HG03039 (cell line): ENCODE data around the gene KRTAP4-6.
"Not testable (repeated sequence)": the region's sequence is repeated elsewhere in the genome, so short reads cannot be mapped to it uniquely, and the experiment has no call there.

Experiments used
- ATAC-seq: cut with Tn5 transposase; IDR thresholded peaks from one replicate; pipeline ENCODE4 v1.9.1; 2021; ENCODE audit warnings: mild to moderate bottlenecking, moderate library complexity; ENCODE audit not compliant: unreplicated experiment

KRTAP4-6 gene

DNA sequence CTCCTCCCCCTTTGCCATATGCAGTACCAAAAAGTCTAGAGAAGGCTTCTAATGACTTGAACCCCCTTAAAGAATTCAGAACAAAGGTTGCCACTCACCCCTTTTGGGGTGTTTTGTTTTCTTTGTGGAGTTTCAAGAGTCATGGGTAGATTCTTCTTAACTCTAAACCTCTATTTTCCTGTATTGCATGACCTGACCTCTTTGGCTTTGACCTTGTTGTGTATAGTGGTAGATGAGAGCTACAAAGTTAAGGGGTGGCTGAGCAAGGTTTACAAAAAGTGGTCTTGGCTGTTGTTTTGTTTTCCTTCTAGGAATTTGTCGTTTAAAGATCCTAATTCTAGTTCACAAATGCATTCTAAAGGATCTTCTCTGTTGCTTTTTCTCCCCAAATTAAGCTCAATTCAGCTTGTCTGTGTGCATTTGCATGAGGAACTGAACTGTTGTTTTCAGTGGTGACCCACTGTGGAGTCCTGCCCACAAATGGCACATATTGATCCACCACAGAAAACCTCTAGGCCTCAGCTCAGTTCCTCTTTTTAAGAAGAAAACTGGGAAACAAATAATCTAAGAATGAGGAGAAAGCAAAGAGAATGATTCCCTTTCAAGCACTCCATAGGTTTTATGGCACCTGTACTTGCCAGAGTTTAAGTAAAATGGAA is 31.5 kb downstream of the KRTAP4-6 start:
- not testable (repeated sequence) for ATAC-seq

DNA sequence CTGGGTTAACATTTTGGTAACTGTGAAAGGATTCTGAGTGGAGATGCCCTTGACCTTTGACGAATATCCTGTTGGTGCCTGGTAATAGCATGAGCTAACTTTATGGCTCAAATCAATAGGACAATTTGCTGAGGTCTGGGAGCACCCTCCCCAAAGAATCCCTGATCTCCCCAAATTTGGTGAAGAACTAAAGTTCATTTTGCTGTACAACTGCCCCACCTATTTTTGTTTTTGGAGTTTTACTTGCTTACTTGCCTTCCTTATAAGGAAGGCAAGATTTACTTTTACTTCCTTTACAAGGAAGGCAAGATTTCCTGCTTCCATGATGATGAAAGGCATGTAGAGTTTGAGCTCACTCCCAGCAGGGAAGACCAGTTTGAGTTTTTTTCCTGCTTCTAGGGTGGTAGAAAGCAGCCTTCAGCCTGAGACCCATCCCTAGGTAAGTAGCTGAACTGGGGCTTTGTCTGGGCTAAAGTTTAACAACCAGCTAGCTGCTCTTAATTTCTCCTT is 32.3 kb downstream of the KRTAP4-6 start:
- no peak for ATAC-seq

- not testable (repeated sequence) for ATAC-seq
Observed at GRCh38 chr17:41105347-41105746, 35.0 kb downstream of the KRTAP4-6 start, which contains the start of gene KRTAP4-9. Gene KRTAP4-9 (plus strand): TSS chr17:41105389. CDS start chr17:41105389, 0 bp downstream.

DNA sequence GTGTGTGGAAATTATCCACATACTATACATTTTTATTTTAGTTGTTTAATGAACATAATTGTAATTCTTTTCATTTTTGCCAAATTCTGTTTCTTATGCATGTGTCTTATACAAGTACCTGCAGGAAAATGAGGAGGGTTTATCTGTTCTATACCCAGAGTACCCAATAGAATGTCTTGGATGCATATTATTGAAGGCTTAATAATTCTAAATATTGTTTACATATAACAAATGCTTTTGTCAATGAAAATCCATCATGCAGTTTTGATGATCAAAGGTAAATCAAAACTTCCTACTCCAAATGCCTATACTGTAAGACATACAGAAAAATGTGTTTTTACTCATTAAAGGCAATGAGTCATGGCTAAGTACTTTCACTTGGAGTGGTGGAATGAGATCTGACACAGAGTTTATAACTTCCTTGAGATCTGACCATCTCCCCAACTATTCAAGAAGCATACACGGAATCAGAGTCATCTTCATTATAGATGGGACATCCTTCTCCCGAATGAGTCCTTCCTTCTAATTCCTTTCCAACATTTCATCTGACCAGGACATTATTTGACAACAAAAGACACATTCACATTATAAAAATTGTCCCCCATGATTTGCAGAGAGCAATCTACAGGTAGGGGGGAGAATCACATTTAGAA is 35.8 kb downstream of the KRTAP4-6 start:
- ATAC-seq, result not testable (repeated sequence)

GRCh38 chr17:41103896-41104295 is 36.4 kb downstream of the KRTAP4-6 start:
- ATAC-seq, result no peak

DNA sequence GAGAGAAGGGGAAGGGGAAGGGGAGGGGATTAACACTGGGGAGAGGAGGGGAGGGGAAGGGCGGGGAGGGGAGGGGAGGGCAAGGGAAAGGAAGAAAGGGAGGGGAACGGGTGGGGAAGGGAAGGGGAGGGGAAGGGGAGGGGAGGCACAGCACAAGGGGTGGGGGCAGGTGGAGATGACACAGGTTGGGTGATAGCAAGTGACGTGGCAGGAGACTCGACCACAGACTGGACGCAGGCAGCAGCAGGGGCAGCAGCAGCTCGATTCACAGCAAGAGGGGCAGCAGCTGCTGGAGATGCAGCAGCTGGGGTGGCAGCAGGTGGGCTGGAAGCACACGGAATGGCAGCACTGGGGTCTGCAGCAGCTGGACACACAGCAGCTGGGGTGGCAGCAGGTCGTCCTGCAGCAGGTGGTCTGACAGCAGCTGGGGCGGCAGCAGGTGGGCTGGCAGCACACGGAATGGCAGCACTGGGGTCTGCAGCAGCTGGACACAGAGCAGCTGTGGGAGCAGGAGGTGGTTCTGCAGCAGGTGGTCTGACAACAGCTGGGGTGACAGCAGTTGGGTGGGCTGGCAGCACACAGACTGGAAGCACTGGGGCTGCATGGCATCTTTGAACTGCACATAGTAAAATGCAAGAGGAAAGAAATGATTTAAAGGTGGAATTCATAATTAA is 38.6 kb downstream of the KRTAP4-6 start, which contains the start of gene KRTAP4-16:
Gene KRTAP4-16 (minus strand): TSS at position 624 of the 674 bp plus-strand sequence. CDS start 0 bp downstream, at position 624.
- no peak for ATAC-seq

GRCh38 chr17:41099682-41100480 is 40.5 kb downstream of the KRTAP4-6 start:
- not testable (repeated sequence) for ATAC-seq

GRCh38 chr17:41098481-41098880 is 41.9 kb downstream of the KRTAP4-6 start:
- no peak for ATAC-seq

- no peak for ATAC-seq
Observed at GRCh38 chr17:41098042-41098441, 42.3 kb downstream of the KRTAP4-6 start, which contains the start of gene KRTAP4-8. Gene KRTAP4-8 (minus strand): TSS chr17:41098142. CDS start chr17:41098084, 58 bp downstream.

- no peak for ATAC-seq
Observed at GRCh38 chr17:41096055-41096454, 44.3 kb downstream of the KRTAP4-6 start.
